RWPE2 (cell line): ENCODE data around the gene WFIKKN2.

ENCODE experiments used
- ATAC-seq: fragments of 200-7000 bp; cut with Tn5 transposase; 3 replicates; pipeline ENCODE4 v1.9.1; 2021; ENCODE audit warnings: low read depth
- DNase-seq: peaks from one replicate; pipeline ENCODE4 v3.0.0-alpha.2; 2020; ENCODE audit warnings: low spot score
- H3K27ac ChIP-seq: fragments of 450-650 bp; 2 replicates; pipeline ENCODE4 v1.5.1; 2017; ENCODE audit warnings: mild to moderate bottlenecking; ENCODE audit not compliant: poor library complexity, severe bottlenecking
- H3K27me3 ChIP-seq: fragments of 250-450 bp; sonication (Bioruptor Pico); 2 replicates; pipeline ENCODE4 v1.5.1; 2021; ENCODE audit warnings: mild to moderate bottlenecking, moderate library complexity; ENCODE audit not compliant: insufficient read depth, poor library complexity, severe bottlenecking
- H3K36me3 ChIP-seq: fragments of 250-450 bp; sonication (Bioruptor Pico); 2 replicates; pipeline ENCODE4 v1.5.1; 2020; ENCODE audit warnings: low read depth, mild to moderate bottlenecking, moderate library complexity
- H3K4me1 ChIP-seq: fragments of 250-450 bp; sonication (Bioruptor Pico); 2 replicates; pipeline ENCODE4 v1.5.1; 2021; ENCODE audit warnings: mild to moderate bottlenecking, moderate library complexity; ENCODE audit not compliant: insufficient read depth, poor library complexity, severe bottlenecking
- H3K4me3 ChIP-seq: fragments of 250-450 bp; sonication (Bioruptor Pico); 2 replicates; pipeline ENCODE4 v1.5.1; 2021; ENCODE audit warnings: mild to moderate bottlenecking, moderate library complexity; ENCODE audit not compliant: severe bottlenecking
- H3K9me3 ChIP-seq: fragments of 250-450 bp; sonication (Bioruptor Pico); 2 replicates; pipeline ENCODE4 v1.5.1; 2021; ENCODE audit warnings: mild to moderate bottlenecking, moderate library complexity; ENCODE audit not compliant: severe bottlenecking
- CTCF ChIP-seq: fragments of 450-650 bp; IDR thresholded peaks from one replicate; pipeline ENCODE4 v1.5.1; 2017; ENCODE audit warnings: mild to moderate bottlenecking, moderate library complexity; ENCODE audit not compliant: poor library complexity, severe bottlenecking

Gene WFIKKN2

GRCh38 chr17:50817838-50818237 is 17.5 kb upstream of the WFIKKN2 start:
- ATAC-seq: peak; percentile 99
- no peak for DNase-seq
- Histone ChIP-seq H3K27me3 (no peaks in the 10 kb centered on the region), H3K27ac (peak overlapping the region; percentile 24), H3K36me3 (no peaks in the 10 kb centered on the region), H3K4me3 (no peak overlapping the region), H3K4me1 (peaks cover 12% of the 10 kb centered on the region), H3K9me3 (no peaks in the 10 kb centered on the region)
- TF ChIP-seq CTCF: no peak

GRCh38 chr17:50818261-50818660 is 17.1 kb upstream of the WFIKKN2 start:
- Histone ChIP-seq H3K9me3 (no peaks in the 10 kb centered on the region), H3K36me3 (no peaks in the 10 kb centered on the region), H3K4me3 (no peak overlapping the region), H3K27me3 (no peaks in the 10 kb centered on the region), H3K27ac (peak overlapping the region; percentile 24), H3K4me1 (peaks cover 12% of the 10 kb centered on the region)
- TF ChIP-seq CTCF: no peak
- DNase-seq: no peak
- no peak for ATAC-seq

GRCh38 chr17:50818921-50819657 is 16.3 kb upstream of the WFIKKN2 start:
- Histone ChIP-seq H3K27me3 (no peaks in the 10 kb centered on the region), H3K27ac (no peak overlapping the region)
- TF ChIP-seq CTCF: no peak

GRCh38 chr17:50820651-50821050 is 14.7 kb upstream of the WFIKKN2 start:
- Histone ChIP-seq H3K4me1 (peaks cover 12% of the 10 kb centered on the region), H3K27ac (no peak overlapping the region), H3K36me3 (no peaks in the 10 kb centered on the region), H3K4me3 (no peak overlapping the region), H3K9me3 (no peaks in the 10 kb centered on the region), H3K27me3 (no peaks in the 10 kb centered on the region)
- TF ChIP-seq CTCF: no peak
- DNase-seq: no peak
- ATAC-seq: no peak

More at GRCh38 chr17:50818921-50819657, 16.3 kb upstream of the WFIKKN2 start:
- no peaks in the 10 kb centered on the region for H3K36me3 ChIP-seq
- no peaks in the 10 kb centered on the region for H3K9me3 ChIP-seq
- ATAC-seq (no peak), DNase-seq (no peak)
- peaks cover 12% of the 10 kb centered on the region for H3K4me1 ChIP-seq
- no peak overlapping the region for H3K4me3 ChIP-seq

- H3K27ac ChIP-seq: no peak overlapping the region
- DNase-seq: no peak
- no peaks in the 10 kb centered on the region for H3K9me3 ChIP-seq
- H3K27me3 ChIP-seq: no peaks in the 10 kb centered on the region
- peaks cover 10% of the 10 kb centered on the region for H3K4me1 ChIP-seq
- H3K4me3 ChIP-seq: no peak overlapping the region
- ATAC-seq: no peak
- TF ChIP-seq CTCF: no peak
- H3K36me3 ChIP-seq: no peaks in the 10 kb centered on the region
These were observed 12.8 kb upstream of the WFIKKN2 start for GRCh38 chr17:50822550-50822949.
